IPS DF 4.7 (cell line): ENCODE data around the gene CCNQ.

Source experiments
- DNase-seq: peaks from one replicate; pipeline ENCODE4 v3.0.0-alpha.2; 2013; ENCODE audit warnings: low spot score; ENCODE audit errors: extremely low read depth

Gene CCNQ

GRCh38 chrX:153637121-153638040, 38.4 kb upstream of the CCNQ start:
- no peak for DNase-seq

GRCh38 chrX:153636716-153637115, 37.8 kb upstream of the CCNQ start:
- DNase-seq: no peak

GRCh38 chrX:153635788-153636668, 37.1 kb upstream of the CCNQ start:
- DNase-seq: no peak

- DNase-seq: no peak
Measured at GRCh38 chrX:153635388-153635787, 36.4 kb upstream of the CCNQ start.

GRCh38 chrX:153634832-153635231, 35.9 kb upstream of the CCNQ start:
- DNase-seq: no peak

- DNase-seq: no peak
Measured at GRCh38 chrX:153634236-153634635, 35.3 kb upstream of the CCNQ start.

- no peak for DNase-seq
Measured at GRCh38 chrX:153633607-153634180, 34.8 kb upstream of the CCNQ start.

GRCh38 chrX:153633048-153633447, 34.1 kb upstream of the CCNQ start:
- DNase-seq: no peak

- no peak for DNase-seq
Measured at GRCh38 chrX:153632595-153632946, 33.6 kb upstream of the CCNQ start.

- DNase-seq: no peak
Measured at GRCh38 chrX:153631907-153632594, 33.1 kb upstream of the CCNQ start.

GRCh38 chrX:153631346-153631745, 32.4 kb upstream of the CCNQ start:
- no peak for DNase-seq

GRCh38 chrX:153628665-153629064, 29.7 kb upstream of the CCNQ start:
- no peak for DNase-seq

GRCh38 chrX:153628129-153628528, 29.2 kb upstream of the CCNQ start:
- no peak for DNase-seq

- DNase-seq: no peak
Measured at GRCh38 chrX:153627675-153628111, 28.8 kb upstream of the CCNQ start.

GRCh38 chrX:153626863-153627674, 28.1 kb upstream of the CCNQ start:
- no peak for DNase-seq

GRCh38 chrX:153626025-153626633, 27.2 kb upstream of the CCNQ start:
- no peak for DNase-seq

- DNase-seq: no peak
Measured at GRCh38 chrX:153625271-153626024, 26.5 kb upstream of the CCNQ start.

GRCh38 chrX:153624196-153625091, 25.5 kb upstream of the CCNQ start:
- no peak for DNase-seq
